ENCODE data around the gene PACS2.

- TF ChIP-seq MXI1 (IDR thresholded peaks at IDR 0.05; ENCODE audit: low read depth, low read length): no peak
- no peak for TF ChIP-seq CTCF (IDR thresholded peaks at IDR 0.05)
- TF ChIP-seq POLR2AphosphoS5 (IDR thresholded peaks at IDR 0.05; ENCODE audit: low read depth, low read length): no peak
- TF ChIP-seq JUND (IDR thresholded peaks at IDR 0.05): no peak
- no peak for TF ChIP-seq EP300 (IDR thresholded peaks at IDR 0.05; ENCODE audit: borderline replicate concordance in 1 of 2, low read depth in 1 of 2, low read length in 1 of 2)
- no peak for TF ChIP-seq USF2 (IDR thresholded peaks at IDR 0.05; ENCODE audit: borderline replicate concordance, low read depth, low read length)
- TF ChIP-seq FOSL2 (IDR thresholded peaks at IDR 0.05; ENCODE audit: borderline replicate concordance, low read depth): no peak
- no peak for TF ChIP-seq SIN3A (IDR thresholded peaks at IDR 0.05; ENCODE audit: borderline replicate concordance, low read depth, low read length)
- no peak for TF ChIP-seq GABPA (IDR thresholded peaks at IDR 0.05; ENCODE audit: low read depth)
- TF ChIP-seq RFX5 (IDR thresholded peaks at IDR 0.05; ENCODE audit: low read length): no peak
- TF ChIP-seq REST (IDR thresholded peaks at IDR 0.05; ENCODE audit: low read depth, low read length): no peak
- no peak for TF ChIP-seq EZH2phosphoT487 (IDR thresholded peaks at IDR 0.05; ENCODE audit: borderline replicate concordance, low read depth)
- no peak for TF ChIP-seq ZBTB33 (IDR thresholded peaks at IDR 0.05; ENCODE audit: borderline replicate concordance, low read depth)
These were observed 77.9 kb downstream of the PACS2 start for GRCh38 chr14:105392131-105393090.

Data from SK-N-SH (cell line).